ENCODE data around the gene NAGK.
A peak's percentile ranks its signal among the peaks of the same experiment; 100 is the strongest.

NAGK gene

DNA sequence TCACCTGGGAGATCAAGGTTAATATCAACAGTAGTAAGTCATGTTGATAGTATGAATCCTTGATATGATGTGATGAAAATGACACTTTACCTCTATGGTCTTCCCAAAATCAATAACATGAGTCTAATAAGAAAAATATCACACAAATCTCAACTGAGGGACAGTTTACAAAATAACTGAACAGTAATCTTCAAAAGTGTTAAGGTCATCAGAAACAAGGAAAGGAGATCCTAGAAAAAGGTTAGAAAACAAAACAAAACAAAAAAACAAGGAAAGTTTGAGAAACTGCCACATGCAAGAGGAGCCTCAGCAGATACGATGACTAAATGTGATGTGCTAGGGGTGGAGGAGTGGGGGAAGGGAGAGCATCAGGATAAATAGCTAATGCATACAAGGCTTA lies 45.4 kb downstream of the NAGK start:
- no peak for DNase-seq (ENCODE audit: low read depth in 2 of 2)
- H3K4me3 ChIP-seq (replicated peaks in 1 of 2; ENCODE audit: low read depth in 2 of 2, low read length in 2 of 2) = no peak overlapping the region
- TF ChIP-seq CTCF (IDR thresholded peaks at IDR 0.05; ENCODE audit: low read depth, low read length) = no peak

DNA sequence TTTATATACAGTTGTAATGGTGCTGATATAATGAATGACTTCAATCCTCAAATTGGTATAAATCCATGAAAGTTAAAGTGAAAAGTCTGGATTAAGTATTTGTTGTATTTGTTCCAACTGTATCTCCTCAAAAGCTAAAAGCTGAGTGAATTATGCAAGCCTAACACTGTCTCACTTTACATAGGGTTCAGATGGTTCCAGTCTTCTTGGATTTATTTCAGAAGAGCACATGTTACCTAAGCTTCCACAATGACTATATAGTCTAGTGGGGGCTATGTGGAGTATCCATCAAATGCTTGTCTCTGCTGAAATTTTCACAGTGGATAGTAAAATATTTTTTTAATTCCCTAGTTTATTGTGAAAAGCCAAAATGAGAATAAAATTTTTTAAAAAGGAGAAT lies 48.6 kb downstream of the NAGK start:
- no peak for TF ChIP-seq CTCF (IDR thresholded peaks at IDR 0.05; ENCODE audit: low read depth, low read length)
- no peak for DNase-seq (ENCODE audit: low read depth in 2 of 2)
- no peak overlapping the region for H3K4me3 ChIP-seq (replicated peaks in 1 of 2; ENCODE audit: low read depth in 2 of 2, low read length in 2 of 2)

GRCh38 chr2:71120195-71120594 lies 51.7 kb downstream of the NAGK start:
- DNase-seq (ENCODE audit: low read depth in 2 of 2) = no peak
- no peak overlapping the region for H3K4me3 ChIP-seq (replicated peaks in 1 of 2; ENCODE audit: low read depth in 2 of 2, low read length in 2 of 2)
- no peak for TF ChIP-seq CTCF (IDR thresholded peaks at IDR 0.05; ENCODE audit: low read depth, low read length)

- H3K4me3 ChIP-seq (replicated peaks in 1 of 2; ENCODE audit: low read depth in 2 of 2, low read length in 2 of 2) = no peak overlapping the region
- no peak for DNase-seq (ENCODE audit: low read depth in 2 of 2)
- TF ChIP-seq CTCF (IDR thresholded peaks at IDR 0.05; ENCODE audit: low read depth, low read length) = no peak
Observed at GRCh38 chr2:71121479-71121878, 53.0 kb downstream of the NAGK start.

GRCh38 chr2:71122387-71123298 lies 54.2 kb downstream of the NAGK start:
- no peak for TF ChIP-seq CTCF (IDR thresholded peaks at IDR 0.05; ENCODE audit: low read depth, low read length)
- H3K4me3 ChIP-seq (replicated peaks in 1 of 2; ENCODE audit: low read depth in 2 of 2, low read length in 2 of 2) = no peak overlapping the region
- DNase-seq (ENCODE audit: low read depth in 2 of 2) = peak in 1 of 2 donors; percentile 9

- no peak for DNase-seq (ENCODE audit: low read depth in 2 of 2)
- TF ChIP-seq CTCF (IDR thresholded peaks at IDR 0.05; ENCODE audit: low read depth, low read length) = no peak
Observed at GRCh38 chr2:71125506-71126294, 57.3 kb downstream of the NAGK start.

More at GRCh38 chr2:71125506-71126294, 57.3 kb downstream of the NAGK start:
- no peak overlapping the region for H3K4me3 ChIP-seq (replicated peaks in 1 of 2; ENCODE audit: low read depth in 2 of 2, low read length in 2 of 2)
